Measurements from ENCODE around the gene IGFL4. TPM values are rescaled to one million over a fixed set of nuclear protein-coding genes. Genes with fewer than 3 reads are reported as not detected.

IGFL4 gene
- total RNA-seq, 4 donors from 2014 or later: 1.4 to 10.6 (median 5.5) TPM

DNA sequence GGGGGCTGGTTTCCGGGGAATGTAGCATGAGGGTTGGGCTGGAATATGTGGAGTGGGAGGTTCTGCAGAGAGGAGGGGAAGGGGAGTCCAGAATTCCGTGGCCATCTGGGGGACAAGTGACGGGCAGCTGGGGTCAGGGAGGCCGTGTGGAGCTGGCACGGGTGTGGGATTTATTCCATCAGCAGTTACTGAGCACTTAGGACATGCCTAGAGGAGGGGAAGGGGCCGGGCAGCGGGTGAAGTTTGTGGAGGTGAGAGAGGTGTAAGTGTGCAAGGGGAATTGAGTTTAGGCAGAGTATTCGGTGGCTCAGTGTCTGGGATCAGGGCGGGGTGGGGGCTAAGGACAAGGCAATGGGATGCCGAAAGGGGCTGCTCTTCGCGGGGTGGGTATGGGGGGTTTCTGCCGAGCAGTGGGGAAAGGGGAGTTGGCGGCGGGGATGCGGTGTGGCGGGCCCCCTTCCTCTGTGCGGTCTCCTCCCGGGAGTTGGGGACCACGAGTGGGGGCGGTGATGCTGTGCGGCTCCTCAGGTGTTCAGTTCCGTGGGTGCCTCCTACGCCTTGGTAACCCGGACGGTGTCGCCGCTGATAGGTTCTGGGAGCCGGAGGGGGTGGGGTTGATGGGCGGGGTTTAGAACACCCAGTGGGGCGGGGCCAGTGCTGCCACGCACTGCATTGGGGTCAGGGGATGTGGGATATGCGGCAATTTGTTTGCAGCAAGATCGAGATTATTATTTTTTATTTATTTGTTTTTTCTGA is 40.1 kb downstream of the IGFL4 start:
- no peak for DNase-seq (ENCODE audit: low spot score in 2 of 2)
- no peak for TF ChIP-seq POLR2AphosphoS5 (IDR thresholded peaks at IDR 0.05)
- TF ChIP-seq EP300 (IDR thresholded peaks at IDR 0.05): no peak
- no peak for TF ChIP-seq POLR2A (IDR thresholded peaks at IDR 0.05)
- TF ChIP-seq, protein P1, sequence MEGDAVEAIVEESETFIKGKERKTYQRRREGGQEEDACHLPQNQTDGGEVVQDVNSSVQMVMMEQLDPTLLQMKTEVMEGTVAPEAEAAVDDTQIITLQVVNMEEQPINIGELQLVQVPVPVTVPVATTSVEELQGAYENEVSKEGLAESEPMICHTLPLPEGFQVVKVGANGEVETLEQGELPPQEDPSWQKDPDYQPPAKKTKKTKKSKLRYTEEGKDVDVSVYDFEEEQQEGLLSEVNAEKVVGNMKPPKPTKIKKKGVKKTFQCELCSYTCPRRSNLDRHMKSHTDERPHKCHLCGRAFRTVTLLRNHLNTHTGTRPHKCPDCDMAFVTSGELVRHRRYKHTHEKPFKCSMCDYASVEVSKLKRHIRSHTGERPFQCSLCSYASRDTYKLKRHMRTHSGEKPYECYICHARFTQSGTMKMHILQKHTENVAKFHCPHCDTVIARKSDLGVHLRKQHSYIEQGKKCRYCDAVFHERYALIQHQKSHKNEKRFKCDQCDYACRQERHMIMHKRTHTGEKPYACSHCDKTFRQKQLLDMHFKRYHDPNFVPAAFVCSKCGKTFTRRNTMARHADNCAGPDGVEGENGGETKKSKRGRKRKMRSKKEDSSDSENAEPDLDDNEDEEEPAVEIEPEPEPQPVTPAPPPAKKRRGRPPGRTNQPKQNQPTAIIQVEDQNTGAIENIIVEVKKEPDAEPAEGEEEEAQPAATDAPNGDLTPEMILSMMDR (IDR thresholded peaks at IDR 0.05): no peak
- no peaks in the 10 kb centered on the region for H3K9me3 ChIP-seq
- peaks cover 26% of the 10 kb centered on the region for H3K4me1 ChIP-seq
- H3K27me3 ChIP-seq: no peaks in the 10 kb centered on the region
- 8% methylated on average over 33 of the region's 34 CpGs for WGBS
- peak overlapping the region; percentile 17 for H3K4me3 ChIP-seq
- H3K27ac ChIP-seq: no peak overlapping the region
- peaks cover 15% of the 10 kb centered on the region for H3K36me3 ChIP-seq

DNA sequence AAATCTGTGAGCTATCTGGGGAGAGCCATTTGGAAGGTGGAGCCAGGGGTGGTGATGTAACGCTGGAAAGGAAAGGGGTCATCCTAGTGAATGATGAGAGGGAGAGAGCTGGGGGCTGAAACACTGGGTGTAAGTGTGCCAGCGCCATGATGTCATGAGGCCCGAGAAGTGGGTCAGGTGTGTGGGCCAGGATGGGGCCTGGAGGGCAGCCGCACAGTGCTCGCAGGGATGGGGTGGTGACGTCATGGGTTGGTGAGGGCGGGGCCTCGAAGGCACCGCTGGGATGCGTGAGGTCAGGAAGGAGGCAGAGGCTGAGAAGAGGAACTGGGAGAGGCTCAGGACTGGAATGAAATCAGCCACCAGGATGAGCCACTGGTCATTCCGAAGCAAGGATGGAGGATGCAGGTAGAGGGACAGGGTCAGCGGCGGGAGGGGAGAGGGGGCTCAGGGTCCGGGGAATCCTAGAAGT is 41.1 kb downstream of the IGFL4 start:
- 15% methylated on average over 14 of the region's 14 CpGs for WGBS
- peaks cover 29% of the 10 kb centered on the region for H3K4me1 ChIP-seq
- no peak overlapping the region for H3K4me3 ChIP-seq
- no peak overlapping the region for H3K27ac ChIP-seq
- DNase-seq (ENCODE audit: low spot score in 2 of 2): no peak
- peaks cover 12% of the 10 kb centered on the region for H3K36me3 ChIP-seq
- TF ChIP-seq POLR2A (IDR thresholded peaks at IDR 0.05) (no peak), EP300 (IDR thresholded peaks at IDR 0.05) (no peak), POLR2AphosphoS5 (IDR thresholded peaks at IDR 0.05) (no peak)
- TF ChIP-seq, protein P1 (IDR thresholded peaks at IDR 0.05): no peak
- no peaks in the 10 kb centered on the region for H3K9me3 ChIP-seq
- H3K27me3 ChIP-seq: no peaks in the 10 kb centered on the region

GRCh38 chr19:45998834-45999233 is 42.0 kb downstream of the IGFL4 start:
- H3K9me3 ChIP-seq: no peaks in the 10 kb centered on the region
- DNase-seq (ENCODE audit: low spot score in 2 of 2): no peak
- 93% methylated on average over 4 of the region's 4 CpGs for WGBS
- H3K4me1 ChIP-seq: peaks cover 34% of the 10 kb centered on the region
- no peaks in the 10 kb centered on the region for H3K27me3 ChIP-seq
- no peak overlapping the region for H3K4me3 ChIP-seq
- no peak for TF ChIP-seq EP300 (IDR thresholded peaks at IDR 0.05)
- no peak for TF ChIP-seq POLR2A (IDR thresholded peaks at IDR 0.05)
- no peak for TF ChIP-seq POLR2AphosphoS5 (IDR thresholded peaks at IDR 0.05)
- TF ChIP-seq, protein P1 (IDR thresholded peaks at IDR 0.05): no peak
- peaks cover 6% of the 10 kb centered on the region for H3K36me3 ChIP-seq
- H3K27ac ChIP-seq: no peak overlapping the region

DNA sequence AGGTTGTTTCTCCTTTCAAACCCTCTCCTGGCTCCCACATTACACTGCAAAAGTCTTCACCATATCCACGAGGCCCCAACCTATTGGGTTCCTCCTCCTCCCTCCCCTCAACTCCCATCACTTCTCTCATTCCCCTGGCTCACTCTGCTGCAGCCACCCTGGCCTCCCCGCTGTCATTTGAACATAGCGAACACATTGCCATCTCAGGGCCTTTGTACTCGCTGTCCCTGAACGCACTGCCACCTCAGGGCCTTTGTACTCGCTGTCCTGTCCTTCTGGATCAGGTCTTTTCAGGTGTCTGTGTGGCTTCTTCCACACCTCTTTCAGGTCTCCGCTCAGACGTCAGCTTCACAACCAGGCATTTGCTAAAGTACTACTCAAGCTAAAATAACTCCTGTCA is 43.9 kb downstream of the IGFL4 start:
- no peak for DNase-seq (ENCODE audit: low spot score in 2 of 2)
- 82% methylated on average over 8 of the region's 8 CpGs for WGBS
- Histone ChIP-seq H3K4me3 (no peak overlapping the region), H3K4me1 (peaks cover 34% of the 10 kb centered on the region), H3K27ac (no peak overlapping the region), H3K9me3 (no peaks in the 10 kb centered on the region), H3K36me3 (no peaks in the 10 kb centered on the region), H3K27me3 (no peaks in the 10 kb centered on the region)
- TF ChIP-seq EP300 (IDR thresholded peaks at IDR 0.05) (no peak), POLR2A (IDR thresholded peaks at IDR 0.05) (no peak), POLR2AphosphoS5 (IDR thresholded peaks at IDR 0.05) (no peak)
- TF ChIP-seq, protein P1 (IDR thresholded peaks at IDR 0.05): no peak

DNA sequence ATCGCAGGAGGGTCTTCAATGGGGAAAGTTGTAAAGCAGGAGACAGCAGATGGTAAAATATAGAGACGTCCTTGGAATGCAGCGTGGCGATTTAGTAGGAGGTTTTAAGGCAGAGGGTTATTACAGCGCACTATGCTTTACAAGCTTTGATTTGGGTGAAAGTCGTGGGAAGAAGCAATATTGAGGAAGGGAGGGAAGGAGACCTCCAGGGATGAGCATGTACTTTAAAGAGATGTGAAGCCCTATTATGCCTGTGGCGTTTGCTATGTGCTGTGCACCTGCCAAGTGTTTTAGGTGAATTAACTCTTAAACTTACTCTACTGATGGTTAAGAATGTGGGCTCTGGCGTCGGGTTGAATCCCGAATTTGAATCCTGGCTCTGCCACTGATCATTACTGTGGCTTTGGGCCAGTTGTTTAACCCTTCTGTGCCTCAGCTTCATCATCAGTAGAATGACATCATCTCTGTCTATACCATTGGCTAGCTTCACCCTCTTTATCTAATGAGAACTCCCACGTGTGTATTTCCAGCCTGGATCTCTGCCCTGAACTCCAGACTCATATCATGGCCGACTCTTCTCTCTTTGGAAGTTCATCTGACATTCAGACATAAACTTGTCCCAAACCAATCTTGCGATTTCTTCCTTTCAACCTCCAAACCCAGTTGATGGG is 45.0 kb downstream of the IGFL4 start:
- H3K4me1 ChIP-seq: peaks cover 31% of the 10 kb centered on the region
- peak overlapping the region; percentile 62 for H3K4me3 ChIP-seq
- H3K27ac ChIP-seq: no peak overlapping the region
- no peak for TF ChIP-seq POLR2A (IDR thresholded peaks at IDR 0.05)
- no peak for TF ChIP-seq POLR2AphosphoS5 (IDR thresholded peaks at IDR 0.05)
- no peak for TF ChIP-seq EP300 (IDR thresholded peaks at IDR 0.05)
- TF ChIP-seq, protein P1 (IDR thresholded peaks at IDR 0.05): no peak
- no peaks in the 10 kb centered on the region for H3K9me3 ChIP-seq
- no peaks in the 10 kb centered on the region for H3K36me3 ChIP-seq
- WGBS: 11% methylated on average over 13 of the region's 13 CpGs
- DNase-seq (ENCODE audit: low spot score in 2 of 2): no peak
- no peaks in the 10 kb centered on the region for H3K27me3 ChIP-seq
